Ishikawa (cell line): ENCODE measurements around the gene MYH15.

Source experiments
- CEBPB ChIP-seq: IDR thresholded peaks from 2 replicates; pipeline ENCODE4 v1.6.1; 2012
- CREB1 ChIP-seq: IDR thresholded peaks from 2 replicates; pipeline ENCODE4 v1.6.1; 2012; ENCODE audit warnings: low read depth
- MAX ChIP-seq: IDR thresholded peaks from 2 replicates; pipeline ENCODE4 v1.6.1; 2012
- RAD21 ChIP-seq: IDR thresholded peaks from 2 replicates; pipeline ENCODE4 v1.6.1; 2012; ENCODE audit warnings: low read depth
- TAF1 ChIP-seq: IDR thresholded peaks from 2 replicates; pipeline ENCODE4 v1.6.1; 2012; ENCODE audit warnings: low read depth, mild to moderate bottlenecking
- TEAD4 ChIP-seq: IDR thresholded peaks from 2 replicates; pipeline ENCODE4 v1.6.1; 2012

DNA sequence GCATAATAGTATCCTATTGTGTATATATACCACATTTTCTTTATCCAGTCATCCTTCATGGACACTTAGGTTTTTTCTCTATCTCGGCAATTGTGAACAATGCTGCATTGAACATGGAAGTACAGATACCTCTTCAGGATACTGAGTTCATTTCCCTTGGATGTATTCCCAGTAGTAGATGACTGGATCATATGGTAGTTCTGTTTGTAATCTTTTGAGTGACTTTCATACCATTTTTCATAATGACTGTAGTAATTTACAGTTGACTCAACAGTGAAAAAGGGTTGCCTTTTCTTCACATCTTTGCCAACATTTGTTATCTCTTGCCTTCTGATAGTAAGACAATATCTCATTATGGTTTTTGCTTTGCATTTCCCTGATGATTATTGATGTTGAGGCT lies 21.8 kb downstream of the MYH15 start:
- TF ChIP-seq TAF1 (no peak), RAD21 (no peak), CREB1 (no peak), CEBPB (no peak), TEAD4 (no peak), MAX (no peak)
